Neuronal stem cell (in vitro differentiated cells): ENCODE results near the gene RUFY2.

Source experiments
- DNase-seq: peaks from one replicate; pipeline ENCODE4 v3.0.0-alpha.2; 2013; ENCODE audit warnings: low spot score
- H2AFZ ChIP-seq: one replicate; pipeline ENCODE4 v1.6.1; 2013; ENCODE audit warnings: mild to moderate bottlenecking, low read length, inconsistent platforms
- H2AK5ac ChIP-seq: 2 replicates; pipeline ENCODE4 v1.6.1; 2013; ENCODE audit warnings: low read depth, mild to moderate bottlenecking, inconsistent platforms, low read length, moderate library complexity, mixed read lengths
- H2BK120ac ChIP-seq: 2 replicates; pipeline ENCODE4 v1.6.1; 2013; ENCODE audit warnings: low read depth, mild to moderate bottlenecking, inconsistent platforms, low read length, moderate library complexity, mixed read lengths
- H2BK12ac ChIP-seq: one replicate; pipeline ENCODE4 v1.6.1; 2013; ENCODE audit warnings: low read length, inconsistent platforms
- H2BK15ac ChIP-seq: 2 replicates; pipeline ENCODE4 v1.6.1; 2013; ENCODE audit warnings: mild to moderate bottlenecking, low read length, inconsistent platforms, mixed read lengths
- H2BK5ac ChIP-seq: one replicate; pipeline ENCODE4 v1.6.1; 2013; ENCODE audit warnings: inconsistent platforms, mild to moderate bottlenecking, low read length, moderate library complexity
- H3K14ac ChIP-seq: one replicate; pipeline ENCODE4 v1.6.1; 2013; ENCODE audit warnings: low read length, inconsistent platforms
- H3K18ac ChIP-seq: 2 replicates; pipeline ENCODE4 v1.6.1; 2013; ENCODE audit warnings: low read length, inconsistent platforms
- H3K23ac ChIP-seq: 2 replicates; pipeline ENCODE4 v1.6.1; 2013; ENCODE audit warnings: low read depth, mild to moderate bottlenecking, mixed read lengths, low read length, inconsistent platforms; ENCODE audit not compliant: poor library complexity
- H3K27ac ChIP-seq: replicated peaks from 3 replicates; pipeline ENCODE4 v1.5.1; 2013; ENCODE audit warnings: low read length, inconsistent platforms
- H3K27me3 ChIP-seq, 3 experiments: 2 replicates each; pipeline ENCODE4 v1.6.1; 2013; ENCODE audit warnings: low read length in 3 of 3, mild to moderate bottlenecking in 2 of 3, inconsistent platforms in 1 of 3, low read depth in 1 of 3, mixed read lengths in 1 of 3, moderate library complexity in 1 of 3; ENCODE audit not compliant: control insufficient read depth in 3 of 3, insufficient read depth in 3 of 3
- H3K36me3 ChIP-seq, 2 donors: replicated peaks in 1 of 2; 2 replicates each; pipeline ENCODE4 v1.6.1; 2013; ENCODE audit warnings: low read length in 2 of 2; ENCODE audit not compliant: control insufficient read depth in 2 of 2, insufficient read depth in 2 of 2
- H3K4ac ChIP-seq: 2 replicates; pipeline ENCODE4 v1.6.1; 2013; ENCODE audit warnings: inconsistent platforms, mild to moderate bottlenecking, low read length, moderate library complexity
- H3K4me1 ChIP-seq, 2 donors: 1 replicate in 1 of 2; 2 replicates in 1 of 2; pipeline ENCODE4 v1.6.1; 2013; ENCODE audit warnings: low read length in 2 of 2, low read depth in 1 of 2; ENCODE audit not compliant: control insufficient read depth in 2 of 2, insufficient read depth in 1 of 2
- H3K4me2 ChIP-seq: one replicate; pipeline ENCODE4 v1.6.1; 2013; ENCODE audit warnings: mild to moderate bottlenecking, low read length, inconsistent platforms; ENCODE audit not compliant: insufficient read depth, poor library complexity, severe bottlenecking
- H3K4me3 ChIP-seq, 2 donors: 2 replicates each; pipeline ENCODE4 v1.5.1; 2013; ENCODE audit warnings: low read length in 2 of 2, mild to moderate bottlenecking in 2 of 2, inconsistent platforms in 1 of 2, moderate library complexity in 1 of 2
- H3K79me1 ChIP-seq: one replicate; pipeline ENCODE4 v1.6.1; 2013; ENCODE audit warnings: low read depth, mild to moderate bottlenecking, inconsistent platforms, low read length, moderate library complexity
- H3K9ac ChIP-seq: one replicate; pipeline ENCODE4 v1.6.1; 2013; ENCODE audit warnings: mild to moderate bottlenecking, low read depth, low read length, inconsistent platforms; ENCODE audit not compliant: poor library complexity
- H3K9me3 ChIP-seq, 2 donors: replicated peaks in 1 of 2; 2 replicates each; pipeline versions ENCODE3 to v1.6.1; 2013; ENCODE audit warnings: low read length in 2 of 2, mild to moderate bottlenecking in 2 of 2, inconsistent platforms in 1 of 2, low read depth in 1 of 2, mixed read lengths in 1 of 2, moderate library complexity in 1 of 2; ENCODE audit not compliant: control insufficient read depth in 2 of 2, insufficient read depth in 1 of 2
- H4K8ac ChIP-seq: one replicate; pipeline ENCODE4 v1.6.1; 2013; ENCODE audit warnings: low read depth, mild to moderate bottlenecking, inconsistent platforms, low read length, moderate library complexity
- H4K91ac ChIP-seq: one replicate; pipeline ENCODE4 v1.6.1; 2013; ENCODE audit warnings: low read length, low read depth, mild to moderate bottlenecking, inconsistent platforms; ENCODE audit not compliant: poor library complexity
- WGBS, 2 donors: extraction: QIAGEN DNeasy Blood & Tissue Kit; methylation state at CpG; one replicate each; pipeline ENCODE4 v1.1.7; 2013; ENCODE audit warnings: missing lambda C conversion rate in 2 of 2, mixed read lengths in 1 of 2; ENCODE audit not compliant: insufficient read length in 2 of 2, insufficient replicate concordance in 1 of 2; ENCODE audit errors: extremely low coverage in 2 of 2; 5-methylcytosine and 5-hydroxymethylcytosine counted together

Gene RUFY2

DNA sequence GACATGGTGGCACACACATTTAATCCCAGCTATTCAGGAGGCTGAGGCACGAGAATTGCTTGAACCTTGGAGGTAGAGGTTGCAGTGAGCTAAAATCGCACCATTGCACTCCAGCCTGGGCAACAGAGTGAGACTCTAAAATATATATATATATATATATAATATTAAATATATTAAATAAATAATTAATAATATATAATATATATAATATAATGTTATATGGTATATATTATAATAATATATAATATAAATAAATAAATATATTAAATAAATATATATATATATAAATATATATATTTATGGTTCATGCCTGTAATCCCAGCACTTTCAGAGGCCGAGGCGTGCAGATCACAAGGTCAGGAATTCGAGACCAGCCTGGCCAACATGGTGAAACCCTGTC, 40.5 kb downstream of the RUFY2 start:
- no peak overlapping the region for H2AFZ ChIP-seq
- no peak overlapping the region for H3K4me3 ChIP-seq
- H3K9ac ChIP-seq: no peak overlapping the region
- H3K27me3 ChIP-seq: no peaks in the 10 kb centered on the region
- H2BK5ac ChIP-seq: no peak overlapping the region
- H3K9me3 ChIP-seq: peaks cover 0 to 3% of the 10 kb centered on the region in 2 donors
- H4K91ac ChIP-seq: no peak overlapping the region
- H3K4ac ChIP-seq: no peak overlapping the region
- H2AK5ac ChIP-seq: no peak overlapping the region
- no peak overlapping the region for H3K27ac ChIP-seq
- peaks cover 9 to 80% of the 10 kb centered on the region in 2 donors for H3K36me3 ChIP-seq
- H3K14ac ChIP-seq: no peak overlapping the region
- H2BK15ac ChIP-seq: no peak overlapping the region
- no peak for DNase-seq
- H3K4me2 ChIP-seq: no peak overlapping the region
- no peak overlapping the region for H2BK120ac ChIP-seq
- no CpG with 5 or more reads among the region's 5 CpGs for WGBS, 2 donors
- no peaks in the 10 kb centered on the region for H3K4me1 ChIP-seq
- no peak overlapping the region for H4K8ac ChIP-seq
- H3K23ac ChIP-seq: no peak overlapping the region
- H3K18ac ChIP-seq: no peak overlapping the region
- no peak overlapping the region for H2BK12ac ChIP-seq
- H3K79me1 ChIP-seq: no peaks in the 10 kb centered on the region

- WGBS, 2 donors: no CpG with 5 or more reads among the region's 2 CpGs
- no peak overlapping the region for H3K27ac ChIP-seq
- H3K18ac ChIP-seq: no peak overlapping the region
Measured at GRCh38 chr10:68365611-68366010, 41.5 kb downstream of the RUFY2 start.

GRCh38 chr10:68364101-68364886, 42.8 kb downstream of the RUFY2 start:
- peaks cover 9 to 79% of the 10 kb centered on the region in 2 donors for H3K36me3 ChIP-seq
- H3K18ac ChIP-seq: no peak overlapping the region
- H4K91ac ChIP-seq: no peak overlapping the region
- H2BK12ac ChIP-seq: no peak overlapping the region
- no peak overlapping the region for H2BK5ac ChIP-seq
- no peak overlapping the region for H3K4me2 ChIP-seq
- H3K4me1 ChIP-seq: no peaks in the 10 kb centered on the region
- no peak overlapping the region for H3K4ac ChIP-seq
- H3K79me1 ChIP-seq: no peaks in the 10 kb centered on the region
- no peak overlapping the region for H2AFZ ChIP-seq
- DNase-seq: no peak
- no peak overlapping the region for H2AK5ac ChIP-seq
- WGBS, 2 donors: 100% methylated on average over 1 of the region's 3 CpGs; no CpG with 5 or more reads in 1 of the 2 donors
- no peaks in the 10 kb centered on the region for H3K9me3 ChIP-seq
- no peaks in the 10 kb centered on the region for H3K27me3 ChIP-seq
- H2BK15ac ChIP-seq: no peak overlapping the region
- H4K8ac ChIP-seq: no peak overlapping the region
- H2BK120ac ChIP-seq: no peak overlapping the region
- H3K14ac ChIP-seq: no peak overlapping the region
- H3K4me3 ChIP-seq: no peak overlapping the region
- H3K23ac ChIP-seq: no peak overlapping the region
- no peak overlapping the region for H3K9ac ChIP-seq
- H3K27ac ChIP-seq: no peak overlapping the region

More at GRCh38 chr10:68365611-68366010, 41.5 kb downstream of the RUFY2 start:
- Histone ChIP-seq H3K4me2 (no peak overlapping the region), H3K79me1 (no peaks in the 10 kb centered on the region), H3K27me3 (no peaks in the 10 kb centered on the region), H3K9ac (no peak overlapping the region), H3K36me3 (peaks cover 9 to 81% of the 10 kb centered on the region in 2 donors), H2AFZ (no peak overlapping the region), H3K14ac (no peak overlapping the region), H2BK12ac (no peak overlapping the region), H3K4ac (no peak overlapping the region), H2BK15ac (no peak overlapping the region), H3K23ac (no peak overlapping the region), H2AK5ac (no peak overlapping the region), H4K91ac (no peak overlapping the region), H3K4me3 (no peak overlapping the region), H2BK5ac (no peak overlapping the region), H2BK120ac (no peak overlapping the region), H4K8ac (no peak overlapping the region), H3K9me3 (no peaks in the 10 kb centered on the region), H3K4me1 (no peaks in the 10 kb centered on the region)
- DNase-seq: no peak

GRCh38 chr10:68362590-68362989, 44.5 kb downstream of the RUFY2 start:
- WGBS, 2 donors: no CpG with 5 or more reads among the region's 3 CpGs
- H3K4me2 ChIP-seq: no peak overlapping the region
- H2AK5ac ChIP-seq: no peak overlapping the region
- no peak overlapping the region for H3K27ac ChIP-seq
- no peak overlapping the region for H4K91ac ChIP-seq
- H3K9me3 ChIP-seq: no peaks in the 10 kb centered on the region
- no peak overlapping the region for H2AFZ ChIP-seq
- no peak overlapping the region for H2BK5ac ChIP-seq
- no peak overlapping the region for H3K4me3 ChIP-seq
- no peaks in the 10 kb centered on the region for H3K79me1 ChIP-seq
- no peak overlapping the region for H2BK12ac ChIP-seq
- H3K18ac ChIP-seq: no peak overlapping the region
- H3K4me1 ChIP-seq: no peaks in the 10 kb centered on the region
- H2BK15ac ChIP-seq: no peak overlapping the region
- H3K9ac ChIP-seq: no peak overlapping the region
- H4K8ac ChIP-seq: no peak overlapping the region
- no peak overlapping the region for H2BK120ac ChIP-seq
- H3K23ac ChIP-seq: no peak overlapping the region
- no peaks in the 10 kb centered on the region for H3K27me3 ChIP-seq
- H3K14ac ChIP-seq: no peak overlapping the region
- H3K4ac ChIP-seq: no peak overlapping the region
- DNase-seq: no peak
- H3K36me3 ChIP-seq: peaks cover 9 to 89% of the 10 kb centered on the region in 2 donors
